HCT116 (cell line): ENCODE results near the gene TRIM37. TPM values are rescaled to one million over a fixed set of nuclear protein-coding genes. Genes with fewer than 3 reads are reported as not detected.

Experiments
- ATAC-seq: fragments of 200-7000 bp; cut with Tn5 transposase; 2 replicates; pipeline ENCODE4 v1.9.1; 2020; ENCODE audit warnings: mild to moderate bottlenecking, moderate library complexity
- BruUV-seq: library from RNA; stranded (reverse); fragments of 400-500 nt; replicated peaks from 2 replicates; lab custom pipeline; 2021; lab: Mats Ljungman, UMichigan
- CTCF ChIA-PET: fragments of 300-600 bp; sonication (Branson Sonifier 250); formaldehyde crosslinking; loops from one replicate; lab custom pipeline; 2021; ENCODE audit warnings: antibody characterized with exemption; lab: Charles Lee
- POLR2A ChIA-PET: fragments of 300-600, 350-600 bp; sonication (Branson Sonifier 250); formaldehyde crosslinking; loops from one replicate; lab custom pipeline; 2021; ENCODE audit warnings: antibody characterized with exemption; lab: Charles Lee
- RAD21 ChIA-PET, 2 experiments: fragments of 300-600 bp; sonication (Branson Sonifier 250); formaldehyde crosslinking; loops; one replicate each; lab custom pipeline; 2023; ENCODE audit warnings: low total read pairs in 2 of 2; ENCODE audit not compliant: uncharacterized antibody in 2 of 2, unreplicated experiment in 2 of 2, low non-redundant PET in 1 of 2; lab: Charles Lee
- DNase-seq: peaks from one replicate; pipeline ENCODE4 v3.0.0-alpha.2; 2010; ENCODE audit warnings: low read depth, low spot score
- H2AFZ ChIP-seq: fragments of 200-600 bp; shearing (Covaris generic), sonication (generic); 2 replicates; pipeline ENCODE4 v1.6.1; 2017; ENCODE audit warnings: low read depth, mixed run types, mixed read lengths, antibody characterized with exemption, low read length; ENCODE audit not compliant: poor library complexity, severe bottlenecking
- H3K27ac ChIP-seq: 2 replicates; pipeline ENCODE4 v1.5.1; 2012; ENCODE audit warnings: low read depth, low read length
- H3K27me3 ChIP-seq: fragments of 200-600 bp; sonication (generic); 2 replicates; pipeline ENCODE4 v1.6.1; 2016; ENCODE audit warnings: mixed run types, low read length, mixed read lengths; ENCODE audit not compliant: insufficient read depth
- H3K36me3 ChIP-seq, 2 experiments: fragments of 200-500 bp in 1 of 2; fragments of 200-600 bp in 1 of 2; sonication (Bioruptor generic) in 1 of 2; sonication (generic) in 1 of 2; 2 replicates each; pipeline versions ENCODE4 v1.5.1 to v1.6.1; 2014 to 2016; ENCODE audit warnings: low read length in 2 of 2, inconsistent platforms in 1 of 2, mixed read lengths in 1 of 2, mixed run types in 1 of 2; ENCODE audit not compliant: insufficient read depth in 2 of 2, control insufficient read depth in 1 of 2
- H3K4me1 ChIP-seq, 2 experiments: fragments of 200-600 bp in 1 of 2; sonication (generic) in 1 of 2; 2 replicates each; pipeline versions ENCODE4 v1.5.1 to v1.6.1; 2012 to 2017; ENCODE audit warnings: low read length in 2 of 2, inconsistent platforms in 1 of 2, mild to moderate bottlenecking in 1 of 2, mixed read lengths in 1 of 2, mixed run types in 1 of 2, moderate library complexity in 1 of 2; ENCODE audit not compliant: insufficient read depth in 2 of 2, control insufficient read depth in 1 of 2
- H3K4me2 ChIP-seq: fragments of 200-600 bp; sonication (generic); 2 replicates; pipeline ENCODE4 v1.6.1; 2017; ENCODE audit warnings: mixed run types, low read length, mixed read lengths
- H3K4me3 ChIP-seq, 2 experiments: fragments of 200-600 bp in 1 of 2; sonication (generic) in 1 of 2; replicated peaks in 1 of 2; 2 replicates each; pipeline ENCODE4 v1.5.1; 2011 to 2016; ENCODE audit warnings: low read length in 2 of 2, control low read depth in 1 of 2, low read depth in 1 of 2, mild to moderate bottlenecking in 1 of 2, mixed read lengths in 1 of 2, mixed run types in 1 of 2
- H3K79me2 ChIP-seq: fragments of 200-600 bp; sonication (generic); 2 replicates; pipeline ENCODE4 v1.6.1; 2017; ENCODE audit warnings: mild to moderate bottlenecking, mixed run types, low read length, moderate library complexity, mixed read lengths; ENCODE audit not compliant: insufficient read depth
- H3K9ac ChIP-seq: fragments of 200-600 bp; sonication (generic); 2 replicates; pipeline ENCODE4 v1.6.1; 2016; ENCODE audit warnings: low read length, mixed read lengths
- H3K9me2 ChIP-seq: fragments of 200-600 bp; sonication (generic), shearing (Covaris generic); 2 replicates; pipeline ENCODE4 v1.6.1; 2017; ENCODE audit warnings: mixed run types, mild to moderate bottlenecking, moderate library complexity; ENCODE audit not compliant: insufficient read depth
- H3K9me3 ChIP-seq, 2 experiments: fragments of 200-500 bp in 1 of 2; fragments of 200-600 bp in 1 of 2; sonication (Bioruptor generic) in 1 of 2; sonication (generic) in 1 of 2; 2 replicates each; pipeline ENCODE4 v1.6.1; 2014 to 2017; ENCODE audit warnings: low read length in 2 of 2, mixed read lengths in 2 of 2, inconsistent platforms in 1 of 2, low read depth in 1 of 2, mild to moderate bottlenecking in 1 of 2, mixed run types in 1 of 2, moderate library complexity in 1 of 2; ENCODE audit not compliant: control insufficient read depth in 1 of 2, insufficient read depth in 1 of 2
- H4K20me1 ChIP-seq: fragments of 200-600 bp; sonication (generic), shearing (Covaris generic); 2 replicates; pipeline ENCODE4 v1.6.1; 2017; ENCODE audit warnings: mixed run types, mild to moderate bottlenecking, moderate library complexity; ENCODE audit not compliant: insufficient read depth
- CBX3 ChIP-seq: IDR thresholded peaks from 2 replicates; pipeline ENCODE4 v1.6.1; 2012; ENCODE audit warnings: low read depth
- JUND ChIP-seq: IDR thresholded peaks from 2 replicates; pipeline ENCODE4 v1.6.1; 2012
- POLR2AphosphoS5 ChIP-seq: IDR thresholded peaks from 2 replicates; pipeline ENCODE4 v1.6.1; 2011; ENCODE audit warnings: mild to moderate bottlenecking, low read depth, low read length, moderate library complexity
- SIN3A ChIP-seq: IDR thresholded peaks from 2 replicates; pipeline ENCODE4 v1.6.1; 2012; ENCODE audit warnings: low read depth
- TCF7L2 ChIP-seq: IDR thresholded peaks from 2 replicates; pipeline ENCODE4 v1.7.0; 2011; ENCODE audit warnings: borderline replicate concordance, inconsistent platforms; ENCODE audit not compliant: insufficient read depth, insufficient read length; ENCODE audit errors: extremely low read depth
- intact Hi-C: fragments of 100-400 bp; cut with micrococcal nuclease; formaldehyde crosslinking; loops from 2 replicates; pipeline ENCODE4 v1.10.0; 2022
- microRNA counts: library from miRNA; unstranded; fragments of <30 nt; microRNA quantifications from one replicate; lab custom pipeline; 2015
- microRNA-seq: library from miRNA; unstranded; fragments of <30 nt; microRNA quantifications from one replicate; pipeline ENCODE4, GENCODE V29; 2016; ENCODE audit warnings: borderline number of aligned reads
- total RNA-seq: library from RNA; stranded (reverse); gene quantifications from one replicate; pipeline ENCODE4 v1.2.1, GENCODE V29; 2021; ENCODE audit not compliant: unreplicated experiment
- TF ChIP-seq, protein P1 (sequence below): IDR thresholded peaks from 2 replicates; pipeline ENCODE4 v1.6.1; 2012
- TF ChIP-seq, protein P2 (sequence below): IDR thresholded peaks from 2 replicates; pipeline ENCODE4 v1.6.1; 2012; ENCODE audit warnings: low read depth

TRIM37 gene
- total RNA-seq, 1 experiment from 2014 or later, result 55.7 TPM

DNA sequence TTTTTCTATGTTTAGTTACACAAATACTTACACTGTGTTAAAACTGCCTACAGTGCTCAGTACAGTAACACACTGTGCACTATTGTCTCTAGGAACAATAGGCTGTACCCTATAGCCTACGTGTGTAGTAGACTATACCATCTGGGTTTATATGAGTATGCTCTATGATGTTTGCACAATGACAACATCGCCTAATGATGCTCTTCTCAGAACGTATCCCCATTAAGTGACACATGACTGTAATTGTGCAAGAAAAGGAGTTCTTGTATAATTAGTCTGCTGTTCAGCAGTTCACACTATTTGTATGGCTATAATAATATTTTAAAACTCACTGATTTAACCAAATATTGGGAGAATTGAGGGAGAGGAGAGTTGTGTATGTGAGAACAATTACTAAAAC is 173.7 kb downstream of the TRIM37 start:
- Histone ChIP-seq H3K9me3 (no peaks in the 10 kb centered on the region), H3K9me2 (0 out of 2 replicates have a peak, but pooled peaks cover under 1% of the 10 kb centered on the region), H3K27ac (no peak overlapping the region), H3K4me1 (no peaks in the 10 kb centered on the region), H3K9ac (no peak overlapping the region), H2AFZ (no peak overlapping the region)
- BruUV-seq, result no TSS peak
- intact Hi-C loops, result no loop called here
- TF ChIP-seq SIN3A (no peak), TCF7L2 (no peak), CBX3 (no peak), POLR2AphosphoS5 (no peak), JUND (no peak)
- TF ChIP-seq, protein P1, sequence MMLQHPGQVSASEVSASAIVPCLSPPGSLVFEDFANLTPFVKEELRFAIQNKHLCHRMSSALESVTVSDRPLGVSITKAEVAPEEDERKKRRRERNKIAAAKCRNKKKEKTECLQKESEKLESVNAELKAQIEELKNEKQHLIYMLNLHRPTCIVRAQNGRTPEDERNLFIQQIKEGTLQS, result no peak
- TF ChIP-seq, protein P2, sequence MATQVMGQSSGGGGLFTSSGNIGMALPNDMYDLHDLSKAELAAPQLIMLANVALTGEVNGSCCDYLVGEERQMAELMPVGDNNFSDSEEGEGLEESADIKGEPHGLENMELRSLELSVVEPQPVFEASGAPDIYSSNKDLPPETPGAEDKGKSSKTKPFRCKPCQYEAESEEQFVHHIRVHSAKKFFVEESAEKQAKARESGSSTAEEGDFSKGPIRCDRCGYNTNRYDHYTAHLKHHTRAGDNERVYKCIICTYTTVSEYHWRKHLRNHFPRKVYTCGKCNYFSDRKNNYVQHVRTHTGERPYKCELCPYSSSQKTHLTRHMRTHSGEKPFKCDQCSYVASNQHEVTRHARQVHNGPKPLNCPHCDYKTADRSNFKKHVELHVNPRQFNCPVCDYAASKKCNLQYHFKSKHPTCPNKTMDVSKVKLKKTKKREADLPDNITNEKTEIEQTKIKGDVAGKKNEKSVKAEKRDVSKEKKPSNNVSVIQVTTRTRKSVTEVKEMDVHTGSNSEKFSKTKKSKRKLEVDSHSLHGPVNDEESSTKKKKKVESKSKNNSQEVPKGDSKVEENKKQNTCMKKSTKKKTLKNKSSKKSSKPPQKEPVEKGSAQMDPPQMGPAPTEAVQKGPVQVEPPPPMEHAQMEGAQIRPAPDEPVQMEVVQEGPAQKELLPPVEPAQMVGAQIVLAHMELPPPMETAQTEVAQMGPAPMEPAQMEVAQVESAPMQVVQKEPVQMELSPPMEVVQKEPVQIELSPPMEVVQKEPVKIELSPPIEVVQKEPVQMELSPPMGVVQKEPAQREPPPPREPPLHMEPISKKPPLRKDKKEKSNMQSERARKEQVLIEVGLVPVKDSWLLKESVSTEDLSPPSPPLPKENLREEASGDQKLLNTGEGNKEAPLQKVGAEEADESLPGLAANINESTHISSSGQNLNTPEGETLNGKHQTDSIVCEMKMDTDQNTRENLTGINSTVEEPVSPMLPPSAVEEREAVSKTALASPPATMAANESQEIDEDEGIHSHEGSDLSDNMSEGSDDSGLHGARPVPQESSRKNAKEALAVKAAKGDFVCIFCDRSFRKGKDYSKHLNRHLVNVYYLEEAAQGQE, result no peak
- TF ChIP-seq, all 23 proteins: peak for 0
- RAD21 ChIA-PET, result no interaction called here
- H3K27me3 ChIP-seq, result no peaks in the 10 kb centered on the region
- no peaks in the 10 kb centered on the region for H3K36me3 ChIP-seq
- H3K4me3 ChIP-seq, result no peak overlapping the region
- CTCF ChIA-PET, result no interaction called here
- H3K4me2 ChIP-seq, result no peak overlapping the region
- H4K20me1 ChIP-seq, result no peaks in the 10 kb centered on the region
- DNase-seq, result no peak
- no peak for ATAC-seq
- no peaks in the 10 kb centered on the region for H3K79me2 ChIP-seq
- POLR2A ChIA-PET, result no interaction called here

MicroRNAs within 50 kb of the gene (microRNA counts, 767-probe panel; counts per million panel counts)
- microRNA hsa-miR-301a-3p (lab: Ali Mortazavi, UCI) (8,997 counts per million, percentile 6 among the panel's probes with 10 or more counts), microRNA hsa-miR-454-3p (lab: Ali Mortazavi, UCI) (not detected)

Small RNA genes lying within 50 kb of the gene (microRNA-seq; reads per million reads assigned to microRNA genes)
- gene MIR301A (423 reads per million, percentile 74 among the genes with 10 or more reads in this experiment), gene MIR454 (1,087 reads per million, percentile 81 among the genes with 10 or more reads in this experiment)

Other genes with a start within 250 kb of the TRIM37 start
- 72.8 TPM for gene SKA2, start 48.3 kb upstream of the TRIM37 start, total RNA-seq
- 86.7 TPM for gene PRR11, start 48.9 kb upstream of the TRIM37 start, total RNA-seq
- gene SMG8, start 103.2 kb upstream of the TRIM37 start, total RNA-seq, result 21.5 TPM
- gene GDPD1, start 113.6 kb upstream of the TRIM37 start, total RNA-seq, result 13.7 TPM
- gene YPEL2, start 224.8 kb upstream of the TRIM37 start, total RNA-seq, result 4.7 TPM